ENCODE data around the gene TFEB.
"Not testable (repeated sequence)": the region's sequence is repeated elsewhere in the genome, so short reads cannot be mapped to it uniquely, and the experiment has no call there.

TFEB gene

DNA sequence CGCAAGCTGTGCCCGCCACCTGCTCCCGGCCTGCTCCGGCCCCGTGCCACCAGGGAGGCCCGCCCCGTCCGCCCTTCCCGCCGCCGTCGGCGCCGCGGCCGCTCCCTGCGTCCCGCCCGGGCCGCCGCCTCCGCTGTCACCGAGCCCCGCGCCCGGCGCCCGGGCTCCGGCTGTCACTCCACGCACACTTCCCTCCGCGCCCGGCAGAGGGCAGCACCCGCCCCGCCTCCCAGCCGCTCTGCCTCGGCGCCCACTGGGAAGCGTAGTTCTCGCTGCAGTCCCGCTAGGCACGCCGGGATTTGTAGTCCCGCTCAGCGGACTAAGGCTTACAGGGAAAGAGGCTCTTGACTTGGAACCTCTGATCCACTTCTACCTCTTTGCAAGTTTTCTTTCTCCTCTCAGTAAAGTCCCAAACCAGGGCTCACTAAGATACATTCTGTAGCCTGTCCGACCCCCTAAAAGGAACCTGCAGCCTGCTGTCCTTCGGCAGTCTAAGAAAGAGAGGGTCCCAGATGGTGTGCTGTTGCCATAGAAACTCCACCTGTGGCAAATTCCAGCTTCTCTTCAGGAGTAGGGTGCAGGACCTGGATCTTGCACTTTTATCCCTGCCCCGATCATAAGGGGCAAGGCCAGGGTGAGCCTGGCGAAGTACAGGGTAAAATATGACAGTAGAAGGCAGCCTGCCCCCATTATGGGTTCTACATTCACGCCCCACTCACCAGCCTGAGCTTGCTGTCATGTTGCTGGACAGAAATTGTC, at the start of gene TFEB:
TFEB (minus strand) TSS at position 182 of the 759 bp plus-strand sequence. CDS start 44,395 bp downstream, outside the sequence.
- DNase-seq, result peak; percentile 86

DNA sequence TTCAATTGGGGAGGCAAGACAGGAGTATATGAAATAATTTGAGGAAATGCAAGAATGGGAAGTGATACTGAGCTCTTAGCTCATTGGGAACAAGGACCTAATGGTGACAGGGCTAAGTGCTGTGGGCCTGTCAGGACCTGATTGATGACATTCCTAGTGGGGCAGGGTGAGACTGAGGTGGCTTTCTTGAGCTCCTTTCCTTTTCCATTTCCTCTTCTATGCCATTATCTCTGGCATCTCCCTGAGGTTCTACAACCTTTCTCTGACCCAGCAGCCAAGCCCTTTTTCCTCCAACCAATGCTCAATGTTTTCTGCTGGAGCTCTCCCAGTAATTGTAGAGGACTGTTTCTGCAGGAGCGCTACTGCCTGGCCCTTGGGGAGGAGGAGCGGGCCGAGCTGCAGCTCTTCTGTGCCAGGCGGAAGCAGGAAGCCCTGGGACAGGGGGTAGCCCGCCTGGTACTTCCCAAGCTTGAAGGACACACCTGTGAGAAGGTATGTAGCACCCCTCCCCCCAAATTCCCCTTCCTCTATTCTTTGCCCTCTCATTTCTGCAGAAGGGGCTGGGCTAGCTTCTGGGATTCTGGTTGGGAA, 49.3 kb upstream of the TFEB start:
- no peak for DNase-seq

DNA sequence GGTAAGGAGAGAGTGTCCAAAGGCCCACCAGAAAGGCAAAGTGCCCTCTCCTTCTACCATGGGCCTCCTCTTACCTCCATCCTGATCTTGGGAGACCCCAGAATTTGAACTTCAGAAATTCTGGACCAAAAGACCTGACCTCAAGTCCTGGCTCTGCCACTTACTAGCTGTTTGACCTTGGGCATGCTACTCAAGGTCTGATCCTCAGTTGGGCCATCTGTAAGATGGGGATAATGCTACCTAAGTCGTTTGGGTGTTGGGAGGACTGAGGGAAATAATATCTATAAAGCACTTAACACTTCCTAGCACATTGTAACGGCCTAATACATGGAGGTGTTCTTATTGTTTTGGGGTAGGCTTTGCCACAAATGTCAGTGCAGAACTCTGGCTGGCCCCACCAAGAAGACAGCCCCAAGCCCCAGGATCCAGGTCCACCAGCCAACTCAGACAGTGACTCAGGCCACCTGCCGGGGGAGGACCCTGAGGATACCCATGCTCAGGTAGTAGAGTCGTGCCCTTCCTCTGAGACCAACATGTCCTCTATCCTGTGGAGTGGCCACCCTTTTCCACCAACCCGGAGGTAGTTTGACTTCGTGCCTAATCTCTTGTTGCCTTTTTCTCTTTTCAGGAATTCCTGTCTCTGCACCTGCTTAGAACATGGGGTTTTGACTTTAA, 47.8 kb upstream of the TFEB start:
- DNase-seq, result no peak

DNA sequence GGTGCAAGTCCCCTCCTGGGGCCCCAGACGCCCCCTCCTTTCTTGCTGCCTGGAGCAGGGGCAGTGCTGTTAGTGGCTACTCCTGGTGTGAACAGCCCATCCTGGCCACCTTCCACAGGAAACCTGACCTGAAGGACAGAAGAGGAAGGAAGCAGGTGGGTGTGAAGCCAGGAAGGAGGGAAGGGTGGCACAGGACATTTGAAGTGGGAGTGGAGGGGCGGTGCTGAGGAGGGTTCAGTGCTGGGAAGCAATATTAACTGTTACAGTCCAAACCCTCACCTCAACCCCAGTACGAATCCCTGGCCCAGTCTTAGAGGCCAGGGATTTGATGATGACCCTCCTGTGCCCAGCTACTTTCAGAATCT, 45.9 kb upstream of the TFEB start:
- no peak for DNase-seq

DNA sequence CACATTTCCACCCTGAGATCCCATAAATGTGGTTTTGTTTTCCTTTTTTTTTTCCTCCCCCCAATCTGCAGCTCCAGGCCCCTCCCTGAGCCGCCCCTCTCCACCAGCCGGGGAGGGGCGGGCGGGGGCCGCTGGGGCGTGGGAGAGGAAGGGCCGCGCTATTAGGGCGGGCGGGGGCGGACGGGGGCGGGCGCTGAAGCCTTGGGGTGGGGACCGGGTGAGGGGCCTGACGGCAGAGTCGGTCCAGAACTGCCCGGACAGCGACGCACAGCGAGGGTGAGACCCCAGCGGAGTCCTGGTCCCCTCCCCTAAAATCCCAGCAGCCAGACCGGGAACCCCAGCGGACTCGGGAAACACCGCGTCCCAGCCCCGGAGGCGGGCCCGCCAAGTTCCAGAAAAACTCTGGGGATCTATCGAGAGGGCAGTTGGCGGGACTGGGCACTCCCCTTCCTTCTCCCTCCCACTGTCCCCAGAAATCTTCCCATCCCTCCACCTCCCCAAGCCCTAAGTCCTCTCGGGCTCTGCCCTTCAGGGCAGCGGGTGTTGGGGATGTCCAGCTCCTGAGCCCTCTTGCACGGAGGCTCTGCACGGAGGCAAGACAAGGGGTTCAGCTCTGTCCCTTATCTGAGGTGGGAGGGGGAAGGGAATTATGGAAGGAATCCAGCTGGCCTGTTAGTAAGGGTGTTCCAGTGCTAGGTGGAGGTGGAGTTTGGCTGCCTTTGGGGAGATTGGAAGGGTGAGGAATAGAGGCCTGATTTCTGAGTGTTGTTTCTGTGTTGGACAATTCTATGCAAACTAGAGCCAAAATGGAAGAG, 45.4 kb upstream of the TFEB start, which contains the start of gene PRICKLE4:
PRICKLE4 (plus strand) TSS at position 232 of the 815 bp plus-strand sequence. CDS start 2,692 bp downstream, outside the sequence.
- DNase-seq, result peak in 1 of 2 experiments; percentile 14

DNA sequence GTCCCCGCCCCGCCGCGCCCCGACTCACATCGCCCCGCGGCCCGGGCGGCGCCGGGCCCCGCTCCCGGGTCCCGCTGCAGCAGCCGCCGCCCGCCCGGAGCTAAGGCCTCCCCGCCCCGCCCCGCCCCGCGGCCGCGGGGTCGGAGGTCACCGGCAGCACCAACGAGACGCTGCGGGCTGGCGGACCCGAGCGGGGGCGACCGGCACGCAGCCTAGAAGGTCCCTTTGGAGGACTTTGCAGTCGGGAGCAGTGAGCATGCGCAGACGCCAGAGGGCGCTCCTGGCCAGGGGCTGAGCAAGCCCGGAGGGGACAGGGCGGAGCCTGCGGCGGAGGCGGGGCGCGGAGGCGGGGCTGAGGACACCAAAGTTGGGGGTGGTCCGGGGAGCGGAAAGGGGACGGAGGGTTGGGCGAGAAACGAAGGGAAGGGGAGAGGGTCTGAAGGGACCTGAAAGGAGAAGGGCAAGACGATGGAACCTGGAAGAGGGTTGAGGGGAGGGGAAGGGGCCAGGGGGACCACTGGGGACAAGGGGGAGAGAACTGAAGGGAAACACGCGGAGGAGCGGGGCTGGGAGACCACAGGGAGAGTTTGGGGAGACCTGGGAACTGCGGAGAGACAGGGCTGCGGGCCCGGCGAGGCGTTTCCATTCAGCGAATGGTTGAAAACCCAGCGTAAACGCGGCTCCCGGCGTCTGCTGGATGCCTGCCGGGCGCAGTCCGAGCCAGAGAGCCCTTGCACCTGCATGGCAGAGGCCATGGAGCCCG, 44.6 kb upstream of the TFEB start, which contains the start of gene FRS3:
FRS3 (minus strand) TSS at position 113 of the 763 bp plus-strand sequence. CDS start 2,913 bp downstream, outside the sequence.
- peak; percentile 74 to 88 for DNase-seq

DNA sequence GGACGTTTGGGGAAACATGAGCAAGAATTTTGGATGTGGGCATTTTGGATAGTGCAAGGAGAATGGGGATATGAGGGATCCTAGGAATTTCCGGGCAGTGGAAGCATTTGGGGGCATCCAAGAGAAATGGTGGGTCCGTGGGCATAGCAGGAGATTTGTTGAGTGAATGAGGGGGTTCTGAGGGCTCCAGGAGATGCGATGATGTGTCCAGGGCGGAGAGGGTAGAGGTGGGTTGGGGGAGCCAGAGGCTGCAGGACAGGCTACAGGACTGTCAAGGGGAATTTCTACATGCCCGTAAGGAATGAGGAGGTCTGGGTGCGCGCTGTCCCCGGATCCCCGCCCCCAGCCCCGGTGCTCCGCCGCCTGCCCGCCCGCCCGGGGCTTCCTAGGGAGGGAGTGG, 43.9 kb upstream of the TFEB start:
- no peak for DNase-seq

DNA sequence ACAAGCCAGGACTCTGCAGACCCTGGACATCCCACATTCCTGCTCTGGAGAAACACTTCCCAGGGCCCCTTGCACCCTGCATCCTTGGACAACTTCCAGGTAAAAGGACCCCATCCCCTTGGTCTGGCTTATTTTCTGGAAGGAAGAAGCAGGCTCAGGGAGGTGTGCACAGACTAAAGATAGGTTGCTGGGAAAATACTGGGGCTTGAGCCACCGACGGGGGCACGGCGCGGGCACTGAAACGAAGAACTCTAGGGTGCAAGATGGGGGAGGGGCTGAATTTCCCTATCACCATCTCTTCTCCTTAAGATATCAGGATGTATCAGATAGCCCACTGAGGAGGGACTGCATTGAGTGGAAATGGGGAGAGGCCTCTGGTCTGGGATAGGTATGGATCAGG, 43.5 kb upstream of the TFEB start:
- no peak for DNase-seq

DNA sequence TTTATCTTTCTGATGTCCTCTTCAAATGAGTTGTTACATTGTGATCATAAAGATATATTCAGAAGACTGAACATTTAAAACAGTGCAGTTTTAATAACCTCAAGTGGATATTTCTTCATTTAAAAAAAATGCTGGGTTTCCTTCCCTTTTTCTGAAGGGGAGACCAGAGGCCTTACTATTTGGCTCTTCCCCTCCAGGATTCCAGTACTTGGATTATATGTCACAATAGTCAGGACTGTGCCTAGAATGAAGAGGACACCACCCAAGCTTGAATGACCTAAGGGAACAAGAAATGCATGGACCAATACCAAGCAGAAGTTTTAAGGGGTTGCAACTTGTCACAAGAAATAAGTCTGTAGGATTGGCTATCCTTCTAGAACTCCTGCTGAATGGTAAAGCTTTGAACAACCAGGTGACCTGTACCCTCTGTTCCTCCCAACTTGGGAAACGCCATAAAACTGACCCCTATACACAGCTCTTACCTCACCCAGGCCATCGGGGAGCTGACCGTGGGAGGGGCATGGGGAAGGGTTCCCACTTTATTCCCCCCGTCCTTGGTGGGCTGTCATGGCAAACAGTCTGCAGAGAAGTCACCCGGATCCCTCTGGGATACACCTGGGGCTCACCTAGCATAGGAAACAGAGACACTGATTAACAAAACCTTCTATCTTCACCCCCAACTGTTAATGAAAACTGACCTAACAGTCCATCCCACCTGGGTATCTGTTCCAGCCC, 42.3 kb upstream of the TFEB start:
- DNase-seq, result no peak

DNA sequence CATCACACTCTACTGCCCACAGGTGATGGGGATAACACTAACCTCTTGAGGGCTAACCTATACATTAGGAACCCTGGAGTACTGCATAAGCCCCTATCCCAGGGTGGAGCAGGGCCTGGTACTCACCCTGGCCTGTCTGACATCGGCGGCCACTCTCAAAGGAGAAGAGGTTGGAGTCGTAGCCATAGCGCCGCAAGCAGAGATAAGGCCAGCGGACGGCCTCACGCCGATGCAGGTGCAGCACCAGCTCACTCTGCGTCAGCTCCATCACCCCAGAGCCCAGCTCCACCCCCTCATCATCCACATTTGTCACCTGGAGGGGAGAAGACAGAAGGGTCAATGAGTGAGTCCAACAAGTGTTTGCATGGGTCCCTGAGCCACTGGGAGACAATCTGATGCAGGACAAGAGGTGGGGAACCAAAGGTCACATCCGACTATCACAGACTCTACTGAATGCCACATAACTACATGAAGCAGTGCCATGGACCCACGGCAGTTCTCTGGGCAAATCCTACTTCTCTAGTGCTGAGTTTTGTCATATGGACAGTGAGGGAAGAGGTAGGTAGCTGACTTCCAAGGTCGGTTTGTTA, 40.0 kb upstream of the TFEB start:
- no peak for DNase-seq

DNA sequence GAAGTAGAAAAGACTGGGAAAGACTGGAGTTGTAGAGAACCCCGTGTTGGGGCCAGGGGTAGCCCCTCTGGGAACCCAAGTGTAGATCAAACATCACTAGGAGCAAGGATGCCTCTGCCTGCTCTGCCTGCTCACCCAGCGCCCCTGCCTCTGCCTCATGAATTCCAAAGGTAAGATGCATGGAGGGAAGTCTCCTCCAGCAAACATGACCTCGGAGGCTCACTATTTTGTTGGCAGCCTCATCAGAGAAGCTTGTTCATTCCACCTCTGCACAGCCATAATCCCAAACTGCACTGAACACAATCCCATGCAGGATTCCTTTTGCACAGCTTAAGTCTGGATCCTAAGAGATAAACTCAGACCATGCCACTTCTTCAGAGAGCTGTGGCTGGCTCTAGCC, 39.4 kb upstream of the TFEB start:
- DNase-seq, result no peak

DNA sequence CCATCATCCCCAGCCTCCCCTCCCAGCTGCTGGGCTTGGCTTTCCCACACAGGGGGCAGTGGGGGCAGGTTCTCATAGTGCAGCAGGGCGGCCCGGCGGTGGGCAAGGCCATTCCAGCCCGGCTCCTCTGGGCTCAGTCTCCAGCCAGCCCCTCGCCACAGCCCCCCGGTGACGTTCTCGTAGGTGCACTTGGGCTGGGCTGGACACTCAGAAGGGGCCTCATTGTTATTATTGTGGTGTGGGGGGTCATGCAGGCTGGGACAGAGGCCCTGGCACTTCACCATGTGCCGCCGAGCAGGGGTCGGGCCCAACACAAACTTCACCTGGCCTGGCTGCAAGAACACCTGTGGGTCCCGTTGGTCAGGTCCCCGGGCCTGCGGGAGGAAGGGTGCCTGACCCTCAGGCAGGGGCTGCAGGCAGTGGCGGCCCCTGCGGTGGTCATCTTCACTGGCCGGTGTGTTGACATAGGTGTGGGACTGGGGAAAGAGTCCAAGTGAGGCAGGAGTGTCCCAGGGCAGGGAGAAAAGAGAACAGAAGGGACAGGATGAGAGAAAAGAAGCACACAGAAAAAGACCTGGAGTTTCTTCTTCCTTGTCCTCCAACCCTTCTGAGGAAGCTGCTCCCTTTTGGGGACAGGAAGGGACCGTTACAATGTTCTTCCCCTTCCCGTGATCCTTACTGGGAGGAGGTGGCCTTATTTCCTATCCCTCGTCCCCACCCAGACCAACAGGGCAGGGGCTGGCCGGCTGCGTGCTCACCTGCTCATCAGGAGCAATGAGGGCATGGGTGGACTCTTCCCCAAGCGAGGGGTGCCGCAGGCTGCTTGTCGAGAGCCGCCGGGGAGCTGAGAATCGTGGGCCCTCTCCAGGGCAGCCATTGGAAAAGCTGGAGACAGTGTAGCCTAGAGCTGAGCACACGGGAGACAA, 35.9 kb upstream of the TFEB start:
- DNase-seq, result no peak

DNA sequence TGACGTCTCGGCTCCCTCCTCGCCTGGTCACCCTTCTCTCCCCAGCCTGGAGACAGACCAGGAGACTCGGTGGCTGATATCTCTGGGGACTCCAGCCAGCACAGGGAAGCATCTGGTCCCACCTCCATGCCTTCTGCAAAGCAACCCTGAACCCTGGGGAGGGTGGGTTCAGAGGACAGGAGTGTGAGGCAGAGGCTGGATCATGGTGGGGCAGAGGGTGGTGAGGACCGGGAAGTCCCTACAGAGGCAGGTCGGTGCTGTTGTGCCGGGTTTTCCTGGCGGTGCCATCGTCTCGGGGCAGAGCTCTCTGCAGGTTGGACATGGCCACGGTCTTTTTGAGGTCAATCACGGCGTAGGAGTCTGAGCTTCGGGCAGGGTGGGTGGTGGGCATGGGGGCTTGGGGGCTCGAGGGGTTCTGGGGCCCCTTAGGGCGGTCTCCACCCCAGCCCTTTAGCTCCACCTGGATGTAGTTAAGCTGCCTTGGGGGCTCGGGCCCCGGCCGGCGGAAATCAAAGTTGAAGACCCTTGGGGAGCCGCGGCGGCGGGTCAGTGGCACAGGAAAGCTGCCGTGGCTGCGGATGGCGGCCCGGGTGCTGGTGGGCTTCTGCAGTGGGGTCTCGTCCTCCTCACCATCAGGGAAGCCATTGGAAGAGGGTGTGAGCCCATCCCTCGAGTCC, 35.1 kb upstream of the TFEB start:
- no peak for DNase-seq

DNA sequence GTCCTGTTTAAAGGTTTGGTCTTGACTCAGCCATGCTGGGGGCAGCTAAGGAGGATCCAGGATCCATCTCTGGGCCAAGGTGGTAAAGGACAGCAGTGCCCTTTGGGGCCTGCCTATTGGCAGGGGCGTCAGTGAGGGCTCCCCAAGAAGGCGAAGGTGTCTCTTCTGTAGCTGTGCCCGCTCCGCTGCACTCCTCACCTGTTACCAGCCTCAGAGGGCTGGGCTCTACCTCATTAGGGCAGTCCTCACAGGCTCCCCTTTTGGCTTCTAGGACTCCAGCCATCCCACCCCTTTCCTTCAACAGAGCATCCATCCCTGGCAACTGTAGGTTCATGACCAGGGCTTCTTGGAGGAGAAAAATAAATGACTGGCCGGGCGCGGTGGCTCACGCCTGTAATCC, 34.0 kb upstream of the TFEB start:
- no peak for DNase-seq

DNA sequence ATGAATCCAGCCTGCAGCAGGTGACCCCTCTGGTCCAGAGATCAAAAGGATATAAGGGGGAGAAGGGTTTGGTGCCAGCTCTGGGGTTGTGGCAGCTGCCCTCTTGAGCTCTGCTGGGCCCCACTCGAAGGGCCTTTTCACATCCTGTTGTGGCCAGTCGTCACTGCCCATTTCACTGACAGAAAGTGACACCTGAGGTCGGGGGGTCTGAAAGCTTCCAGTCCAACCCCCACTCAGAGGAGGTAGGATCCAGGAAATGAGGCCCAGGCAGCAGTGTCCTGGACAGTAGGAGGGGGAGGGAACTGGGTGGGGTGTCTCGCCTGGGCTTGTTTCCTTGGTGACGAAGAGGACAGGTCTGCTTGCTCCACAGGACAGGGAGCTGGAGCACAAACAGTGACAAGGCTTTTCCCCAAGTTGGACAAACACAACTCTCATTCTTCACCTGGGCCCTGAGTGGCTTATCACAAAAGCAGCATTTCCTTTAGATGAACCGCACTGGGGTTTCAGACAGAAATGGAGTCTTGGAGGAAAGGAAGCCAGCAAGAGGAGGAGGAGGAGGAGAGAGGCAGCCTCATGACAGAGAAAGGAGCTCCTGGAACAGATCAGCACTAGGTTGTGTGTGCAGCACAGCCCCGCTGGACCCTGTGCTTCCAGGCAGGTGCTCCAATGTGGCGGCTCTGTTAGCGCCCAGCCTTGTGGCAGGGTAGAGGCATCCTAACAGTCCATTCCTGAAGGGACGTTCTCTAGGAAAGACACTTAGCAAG, 33.3 kb upstream of the TFEB start:
- peak in 1 of 2 experiments; percentile 7 for DNase-seq

DNA sequence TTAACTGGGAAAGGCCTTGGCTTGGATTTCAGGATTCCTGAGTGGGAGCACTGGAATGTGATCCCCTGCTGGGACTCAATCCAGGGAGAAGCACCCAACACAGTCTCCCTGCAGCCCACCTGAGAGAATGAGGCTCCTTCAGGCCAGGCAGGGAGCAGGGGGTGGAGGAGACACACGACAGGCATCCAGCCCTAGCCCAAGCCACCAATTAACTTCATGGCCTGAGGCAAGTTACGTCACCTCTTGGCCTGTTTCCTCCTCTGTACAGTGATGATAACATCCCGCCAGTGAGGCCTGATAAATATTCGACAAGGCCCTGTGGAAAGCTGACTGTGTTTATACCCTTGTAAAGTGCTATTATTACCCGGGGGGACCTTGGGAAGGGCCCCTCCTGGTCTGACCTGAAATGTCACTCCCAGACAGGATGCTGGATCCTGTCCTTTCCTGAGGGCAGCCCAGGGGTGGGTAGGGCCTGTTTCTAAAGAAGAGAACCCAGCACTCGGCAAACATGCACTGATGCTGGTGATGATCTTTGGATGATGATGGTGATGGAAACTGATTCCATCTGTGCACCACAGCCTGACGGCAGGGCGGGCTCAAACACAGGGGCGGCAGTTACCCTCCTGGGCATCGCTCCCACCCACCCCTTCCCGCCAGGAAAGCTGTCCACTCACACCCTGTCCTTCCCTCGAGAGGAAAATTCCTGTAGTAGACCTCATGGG, 31.9 kb upstream of the TFEB start:
- peak in 1 of 2 experiments; percentile 8 for DNase-seq

DNA sequence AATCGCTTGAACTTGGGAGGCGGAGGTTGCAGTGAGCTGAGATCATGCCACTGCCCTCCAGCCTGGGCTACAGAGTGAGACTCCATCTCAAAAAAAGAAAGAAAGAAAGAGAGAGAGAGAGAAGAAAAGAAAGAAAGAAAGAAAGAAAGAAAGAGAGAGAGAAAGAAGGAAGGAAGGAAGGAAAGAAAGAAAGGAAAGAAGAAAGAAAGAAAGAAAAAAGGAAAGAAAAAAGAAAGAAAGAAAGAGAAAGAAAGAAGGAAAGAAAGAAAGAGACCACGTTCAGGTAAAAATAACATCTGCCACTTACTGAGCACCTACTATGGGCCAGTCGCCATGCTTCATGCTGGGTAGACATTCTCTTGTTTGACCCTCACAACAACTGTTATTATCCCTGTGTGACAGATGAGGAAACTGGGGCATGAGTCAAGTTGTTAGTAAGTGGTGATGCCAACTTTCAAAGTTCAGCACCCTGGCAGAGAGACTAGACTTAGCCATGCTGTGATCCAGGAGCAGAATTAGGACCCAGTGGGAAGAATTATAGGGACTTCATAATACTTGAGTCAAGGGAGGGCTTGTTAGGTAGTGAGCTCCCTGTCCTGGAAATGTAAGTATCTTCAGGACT, 30.7 kb upstream of the TFEB start:
- DNase-seq, result not testable (repeated sequence)
